Keratinocyte (primary cell): Measurements from ENCODE around the gene LMO3. TPM values are rescaled to one million over a fixed set of nuclear protein-coding genes. Genes with fewer than 3 reads are reported as not detected.

Experiments
- DNase-seq: peaks from one replicate; pipeline ENCODE4 v3.0.0-alpha.2; 2011; ENCODE audit warnings: low read depth, missing footprints, low spot score
- FAIRE-seq: peaks from 2 replicates; lab custom pipeline; 2011; peaks lifted over from hg19 to GRCh38; lab: Jason Lieb, UNC
- H2AFZ ChIP-seq: 2 replicates; pipeline ENCODE4 v1.6.0; 2012; ENCODE audit warnings: low read length, control low read depth, inconsistent platforms; ENCODE audit not compliant: control insufficient read depth
- H3K27ac ChIP-seq: 2 replicates; pipeline ENCODE4 v1.5.1; 2011; ENCODE audit warnings: low read length; ENCODE audit not compliant: control insufficient read depth, insufficient read depth
- H3K27me3 ChIP-seq: 3 replicates; pipeline ENCODE4 v1.6.0; 2011; ENCODE audit warnings: low read length; ENCODE audit not compliant: control insufficient read depth, insufficient read depth; ENCODE audit errors: extremely low read depth
- H3K36me3 ChIP-seq, 2 experiments: 2 replicates in 1 of 2; 3 replicates in 1 of 2; pipeline ENCODE4 v1.5.1; 2011; ENCODE audit warnings: low read length in 2 of 2, mild to moderate bottlenecking in 1 of 2; ENCODE audit not compliant: control insufficient read depth in 2 of 2, insufficient read depth in 2 of 2; ENCODE audit errors: extremely low read depth in 1 of 2
- H3K4me1 ChIP-seq: 3 replicates; pipeline ENCODE4 v1.5.1; 2011; ENCODE audit warnings: low read length; ENCODE audit not compliant: control insufficient read depth, insufficient read depth; ENCODE audit errors: extremely low read depth
- H3K4me2 ChIP-seq: 3 replicates; pipeline ENCODE4 v1.6.0; 2011; ENCODE audit warnings: low read depth, low read length; ENCODE audit not compliant: control insufficient read depth, insufficient read depth; ENCODE audit errors: extremely low read depth
- H3K4me3 ChIP-seq, 3 experiments: fragments of 200-600 bp in 1 of 3; sonication (generic) in 1 of 3; 2 replicates in 2 of 3; 3 replicates in 1 of 3; pipeline ENCODE4 v1.5.1; 2011 to 2016; ENCODE audit warnings: low read length in 3 of 3, mild to moderate bottlenecking in 3 of 3, control low read depth in 2 of 3, inconsistent platforms in 1 of 3, low read depth in 1 of 3, mixed read lengths in 1 of 3, mixed run types in 1 of 3, moderate library complexity in 1 of 3; ENCODE audit not compliant: control insufficient read depth in 2 of 3, insufficient read depth in 2 of 3; ENCODE audit errors: extremely low read depth in 1 of 3
- H3K79me2 ChIP-seq: 2 replicates; pipeline ENCODE4 v1.6.0; 2012; ENCODE audit warnings: low read length; ENCODE audit not compliant: control insufficient read depth, insufficient read depth
- H3K9ac ChIP-seq: 3 replicates; pipeline ENCODE4 v1.6.0; 2011; ENCODE audit warnings: low read length; ENCODE audit not compliant: control insufficient read depth, insufficient read depth; ENCODE audit errors: extremely low read depth
- H3K9me1 ChIP-seq: 3 replicates; pipeline ENCODE4 v1.6.0; 2011; ENCODE audit warnings: low read length; ENCODE audit not compliant: control insufficient read depth, insufficient read depth; ENCODE audit errors: extremely low read depth
- H3K9me3 ChIP-seq: 2 replicates; pipeline ENCODE4 v1.5.1; 2012; ENCODE audit warnings: low read depth, low read length; ENCODE audit not compliant: control insufficient read depth
- H4K20me1 ChIP-seq: 3 replicates; pipeline ENCODE4 v1.6.0; 2011; ENCODE audit warnings: low read length; ENCODE audit not compliant: control insufficient read depth, insufficient read depth; ENCODE audit errors: extremely low read depth
- EZH2 ChIP-seq: IDR thresholded peaks from one replicate; pipeline ENCODE4 v1.6.1; 2012; ENCODE audit warnings: inconsistent platforms, mild to moderate bottlenecking, low read length, moderate library complexity
- dilution Hi-C: fragments of 300-500 bp; cut with MboI; formaldehyde crosslinking; loops from one replicate; pipeline ENCODE4 v1.7.0; 2020; ENCODE audit warnings: low sequenced_read_pairs; ENCODE audit not compliant: extremely low pct_ligation_motif_present
- polyA plus RNA-seq, 5 experiments: library from polyadenylated mRNA; depleted of rRNA in 3 of 5; stranded (reverse) in 3 of 5; stranded (forward) in 1 of 5; unstranded in 1 of 5; fragments of >200 nt; gene quantifications; 1 replicate in 1 of 5; 2 replicates in 3 of 5; 3 replicates in 1 of 5; pipeline versions ENCODE4 v1.2.1 to v1.2.3, GENCODE V29; 2011 to 2012; ENCODE audit warnings: missing spikeins in 2 of 5, low read depth in 1 of 5, low replicate concordance in 1 of 5
- TF ChIP-seq, protein P1 (sequence below), 3 experiments: IDR thresholded peaks in 1 of 3; conservative IDR thresholded peaks in 1 of 3; optimal IDR thresholded peaks in 1 of 3; 2 replicates in 2 of 3; 3 replicates in 1 of 3; pipeline versions ENCODE3 to v1.5.1; 2011; ENCODE audit warnings: low read length in 3 of 3, mild to moderate bottlenecking in 3 of 3, moderate library complexity in 2 of 3, control low read depth in 1 of 3, inconsistent platforms in 1 of 3; ENCODE audit not compliant: insufficient read depth in 2 of 3; ENCODE audit errors: extremely low read depth in 1 of 3

The LMO3 gene
- polyA plus RNA-seq, 1 donor (not counting 4 experiments of a cell fraction or from before 2014, with no cell fraction given) = not detected

DNA sequence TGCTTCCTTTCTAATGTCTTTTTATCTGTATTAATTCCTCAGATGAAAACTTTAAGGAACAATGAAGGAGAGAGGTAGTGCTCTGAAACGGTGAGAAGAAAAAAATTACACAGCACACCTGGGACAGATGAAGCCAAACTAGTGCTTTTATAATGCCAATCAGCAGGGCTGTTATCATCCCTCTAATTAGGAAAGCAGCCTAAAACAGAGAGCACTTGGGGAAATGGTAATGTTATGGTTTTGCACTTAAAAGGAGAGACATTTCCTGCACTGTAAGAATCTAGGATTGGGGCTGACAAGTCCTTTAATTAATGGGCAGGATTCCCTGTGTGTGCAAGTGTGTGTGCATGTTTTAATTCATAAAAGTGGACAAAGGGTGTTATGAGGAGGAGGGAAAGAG lies 4.8 kb upstream of the LMO3 start:
- H3K27ac ChIP-seq = no peak overlapping the region
- H3K27me3 ChIP-seq = peaks cover 48% of the 10 kb centered on the region
- dilution Hi-C loops = no loop called here

DNA sequence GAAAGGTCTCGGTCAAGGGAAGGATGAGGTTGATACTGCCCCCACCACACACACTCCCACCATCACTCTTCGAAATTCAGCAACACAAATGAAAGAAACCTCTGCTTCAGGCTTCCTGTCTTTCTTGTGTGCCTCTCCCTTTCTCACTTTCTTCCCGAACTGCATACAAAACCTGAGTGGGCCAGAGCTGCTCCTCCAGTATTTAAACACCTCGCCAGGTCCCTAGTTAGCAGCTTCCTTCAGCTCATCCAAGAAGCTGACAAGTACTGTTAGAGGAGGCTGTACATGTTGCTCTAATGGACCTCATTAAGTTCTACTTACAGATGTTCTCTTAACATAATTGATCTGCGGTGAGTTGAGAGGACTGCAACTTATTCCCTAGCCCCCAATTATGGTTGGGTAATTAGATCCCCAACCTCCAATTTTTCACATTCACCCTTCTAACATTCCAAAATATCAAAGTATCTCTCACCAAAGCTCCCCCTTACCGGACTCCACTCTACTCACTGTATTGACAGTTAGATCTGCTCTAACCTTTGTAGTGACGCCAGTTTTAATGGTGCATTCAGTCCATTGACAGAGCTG lies 4.1 kb upstream of the LMO3 start:
- DNase-seq (no peak), FAIRE-seq (no peak)
- H3K9ac ChIP-seq = no peak overlapping the region
- H3K79me2 ChIP-seq = no peaks in the 10 kb centered on the region
- H3K4me2 ChIP-seq = no peak overlapping the region
- dilution Hi-C loops = no loop called here
- H3K9me1 ChIP-seq = no peaks in the 10 kb centered on the region
- H3K4me3 ChIP-seq = no peak overlapping the region
- H3K27ac ChIP-seq = no peak overlapping the region
- no peak overlapping the region for H2AFZ ChIP-seq
- H4K20me1 ChIP-seq = no peaks in the 10 kb centered on the region
- peaks cover 5% of the 10 kb centered on the region for H3K4me1 ChIP-seq
- TF ChIP-seq EZH2 = no peak
- TF ChIP-seq, protein P1, sequence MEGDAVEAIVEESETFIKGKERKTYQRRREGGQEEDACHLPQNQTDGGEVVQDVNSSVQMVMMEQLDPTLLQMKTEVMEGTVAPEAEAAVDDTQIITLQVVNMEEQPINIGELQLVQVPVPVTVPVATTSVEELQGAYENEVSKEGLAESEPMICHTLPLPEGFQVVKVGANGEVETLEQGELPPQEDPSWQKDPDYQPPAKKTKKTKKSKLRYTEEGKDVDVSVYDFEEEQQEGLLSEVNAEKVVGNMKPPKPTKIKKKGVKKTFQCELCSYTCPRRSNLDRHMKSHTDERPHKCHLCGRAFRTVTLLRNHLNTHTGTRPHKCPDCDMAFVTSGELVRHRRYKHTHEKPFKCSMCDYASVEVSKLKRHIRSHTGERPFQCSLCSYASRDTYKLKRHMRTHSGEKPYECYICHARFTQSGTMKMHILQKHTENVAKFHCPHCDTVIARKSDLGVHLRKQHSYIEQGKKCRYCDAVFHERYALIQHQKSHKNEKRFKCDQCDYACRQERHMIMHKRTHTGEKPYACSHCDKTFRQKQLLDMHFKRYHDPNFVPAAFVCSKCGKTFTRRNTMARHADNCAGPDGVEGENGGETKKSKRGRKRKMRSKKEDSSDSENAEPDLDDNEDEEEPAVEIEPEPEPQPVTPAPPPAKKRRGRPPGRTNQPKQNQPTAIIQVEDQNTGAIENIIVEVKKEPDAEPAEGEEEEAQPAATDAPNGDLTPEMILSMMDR (optimal IDR thresholded peaks at IDR 0.05 in 1 of 3, IDR thresholded peaks at IDR 0.05 in 1 of 3, conservative IDR thresholded peaks at IDR 0.05 in 1 of 3; ENCODE audit: extremely low read depth in 1 of 3, insufficient read depth in 2 of 3, low read length in 3 of 3) = no peak
- no peaks in the 10 kb centered on the region for H3K36me3 ChIP-seq
- H3K27me3 ChIP-seq = peaks cover 54% of the 10 kb centered on the region
- H3K9me3 ChIP-seq = no peaks in the 10 kb centered on the region

More for the DNA sequence above, 4.8 kb upstream of the LMO3 start:
- no peaks in the 10 kb centered on the region for H4K20me1 ChIP-seq
- no peak overlapping the region for H2AFZ ChIP-seq
- no peaks in the 10 kb centered on the region for H3K9me3 ChIP-seq
- no peaks in the 10 kb centered on the region for H3K79me2 ChIP-seq
- H3K9ac ChIP-seq = no peak overlapping the region
- TF ChIP-seq EZH2 = no peak
- TF ChIP-seq, protein P1 (optimal IDR thresholded peaks at IDR 0.05 in 1 of 3, IDR thresholded peaks at IDR 0.05 in 1 of 3, conservative IDR thresholded peaks at IDR 0.05 in 1 of 3; ENCODE audit: extremely low read depth in 1 of 3, insufficient read depth in 2 of 3, low read length in 3 of 3) = no peak
- H3K9me1 ChIP-seq = no peaks in the 10 kb centered on the region
- H3K4me3 ChIP-seq = no peak overlapping the region
- H3K4me1 ChIP-seq = peaks cover 3% of the 10 kb centered on the region
- no peak overlapping the region for H3K4me2 ChIP-seq
- H3K36me3 ChIP-seq = no peaks in the 10 kb centered on the region
- DNase-seq (no peak), FAIRE-seq (no peak)
